Measurements from ENCODE around the gene RTN4IP1.

The RTN4IP1 gene

DNA sequence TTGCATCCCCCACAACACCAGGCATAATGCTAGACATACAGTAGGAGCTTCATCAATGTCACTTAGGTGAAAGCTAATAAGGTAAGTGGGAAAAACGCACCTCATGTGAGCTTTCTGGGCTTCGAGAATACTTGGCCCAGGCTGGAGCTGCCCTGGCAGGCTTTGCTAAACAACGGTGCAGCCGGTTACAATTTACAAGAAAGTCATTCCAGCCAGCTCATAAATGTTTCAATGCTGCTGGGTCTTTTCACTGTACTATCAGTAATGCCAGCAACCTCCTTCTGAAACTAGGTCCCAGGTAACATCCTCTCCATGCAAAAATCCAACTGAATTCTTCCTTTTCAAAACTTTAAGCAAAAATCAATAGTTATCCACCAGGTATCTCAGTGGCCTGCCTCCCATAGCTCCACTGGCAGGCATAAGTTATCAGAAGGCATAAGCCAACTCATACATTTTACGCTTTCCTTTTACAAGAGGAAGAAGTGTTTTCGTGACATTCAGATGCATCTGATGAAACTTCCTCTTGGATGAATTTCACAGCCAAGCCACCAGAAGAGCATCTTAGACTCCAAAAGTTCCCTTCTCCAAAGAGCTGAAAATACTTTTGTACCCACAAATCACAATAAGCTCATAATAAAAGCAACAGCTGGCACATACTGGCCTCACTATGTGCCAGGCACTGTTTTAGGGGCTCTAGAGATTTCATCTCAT is 56.3 kb downstream of the RTN4IP1 start:
- TF ChIP-seq, protein P1, sequence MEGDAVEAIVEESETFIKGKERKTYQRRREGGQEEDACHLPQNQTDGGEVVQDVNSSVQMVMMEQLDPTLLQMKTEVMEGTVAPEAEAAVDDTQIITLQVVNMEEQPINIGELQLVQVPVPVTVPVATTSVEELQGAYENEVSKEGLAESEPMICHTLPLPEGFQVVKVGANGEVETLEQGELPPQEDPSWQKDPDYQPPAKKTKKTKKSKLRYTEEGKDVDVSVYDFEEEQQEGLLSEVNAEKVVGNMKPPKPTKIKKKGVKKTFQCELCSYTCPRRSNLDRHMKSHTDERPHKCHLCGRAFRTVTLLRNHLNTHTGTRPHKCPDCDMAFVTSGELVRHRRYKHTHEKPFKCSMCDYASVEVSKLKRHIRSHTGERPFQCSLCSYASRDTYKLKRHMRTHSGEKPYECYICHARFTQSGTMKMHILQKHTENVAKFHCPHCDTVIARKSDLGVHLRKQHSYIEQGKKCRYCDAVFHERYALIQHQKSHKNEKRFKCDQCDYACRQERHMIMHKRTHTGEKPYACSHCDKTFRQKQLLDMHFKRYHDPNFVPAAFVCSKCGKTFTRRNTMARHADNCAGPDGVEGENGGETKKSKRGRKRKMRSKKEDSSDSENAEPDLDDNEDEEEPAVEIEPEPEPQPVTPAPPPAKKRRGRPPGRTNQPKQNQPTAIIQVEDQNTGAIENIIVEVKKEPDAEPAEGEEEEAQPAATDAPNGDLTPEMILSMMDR (IDR thresholded peaks at IDR 0.05): no peak

DNA sequence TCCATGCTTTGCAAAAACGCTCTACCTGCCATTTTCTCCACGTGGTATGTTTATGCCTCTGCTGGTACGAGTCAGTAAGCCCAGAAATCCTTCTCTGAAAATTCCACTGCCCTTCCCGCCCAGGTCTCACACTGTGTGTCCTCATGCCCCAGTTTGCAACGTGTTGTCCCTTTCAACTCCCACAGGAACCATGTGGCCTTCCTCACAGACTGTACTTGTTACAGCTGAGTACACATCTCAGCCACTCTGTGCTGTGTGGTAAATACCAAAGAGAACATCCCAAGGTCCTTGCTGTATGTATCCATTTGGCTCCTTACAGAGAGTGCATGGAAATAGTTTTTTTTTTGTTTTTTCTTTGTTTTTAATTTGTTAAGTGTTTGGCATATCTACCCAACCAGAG is 56.9 kb downstream of the RTN4IP1 start:
- TF ChIP-seq, protein P1 (IDR thresholded peaks at IDR 0.05): no peak

DNA sequence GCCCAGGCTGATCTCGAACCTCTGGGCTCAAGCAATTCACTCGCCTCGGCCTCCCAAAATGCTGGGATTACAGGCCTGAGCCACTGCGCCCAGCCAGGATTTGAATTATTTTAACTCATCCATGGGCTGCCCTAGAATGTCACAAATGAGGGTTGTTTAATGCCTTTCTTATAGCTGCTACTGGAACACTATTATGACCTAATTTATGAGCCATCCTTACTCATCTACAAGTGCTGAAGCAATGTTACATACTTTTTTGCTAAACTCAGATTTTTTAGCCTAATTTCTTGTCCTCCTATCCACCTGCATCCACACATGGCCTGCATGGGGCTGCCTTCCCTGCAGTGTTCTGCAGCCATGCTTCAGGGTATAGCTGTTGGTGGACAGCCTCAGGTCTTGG is 59.9 kb downstream of the RTN4IP1 start:
- TF ChIP-seq, protein P1 (IDR thresholded peaks at IDR 0.05): no peak

DNA sequence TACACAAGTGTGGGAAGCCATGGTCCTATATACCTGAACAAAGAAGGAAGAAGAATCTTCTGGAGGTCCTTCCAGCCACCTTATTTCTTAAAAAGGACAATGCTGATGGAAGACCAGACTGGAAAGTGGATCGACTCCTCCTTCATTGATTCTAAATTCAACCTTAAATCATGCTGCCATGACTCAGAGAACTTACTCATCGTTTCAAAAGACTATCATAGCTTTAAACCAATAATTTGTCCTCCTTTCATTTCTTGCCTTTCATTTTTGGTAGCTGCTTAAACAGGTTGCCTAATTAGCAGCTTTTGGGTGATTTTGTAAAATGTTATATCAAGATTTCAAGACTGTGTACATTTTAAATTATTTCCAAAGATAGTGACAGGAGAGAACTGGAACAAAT is 60.8 kb downstream of the RTN4IP1 start:
- TF ChIP-seq, protein P1 (IDR thresholded peaks at IDR 0.05): no peak

DNA sequence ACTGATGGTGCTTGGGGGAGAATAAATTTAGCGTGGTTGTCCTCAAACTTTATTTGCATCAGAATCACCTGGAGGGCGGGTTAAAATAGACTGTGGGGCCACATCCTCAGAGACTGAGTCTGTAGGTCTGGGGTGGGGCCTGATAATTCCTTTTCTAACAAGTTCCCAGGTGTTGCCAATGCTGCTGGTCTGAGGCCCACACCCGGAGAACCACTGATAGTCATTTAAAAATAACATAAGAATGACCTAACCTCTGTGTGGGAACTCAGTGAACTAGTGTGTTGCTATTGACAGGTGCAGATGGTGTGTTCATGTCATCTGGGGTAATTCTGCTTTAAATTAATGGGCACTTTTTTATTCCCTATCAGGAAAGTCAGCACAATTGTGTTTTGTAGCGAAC is 64.8 kb downstream of the RTN4IP1 start:
- TF ChIP-seq, protein P1 (IDR thresholded peaks at IDR 0.05): no peak

DNA sequence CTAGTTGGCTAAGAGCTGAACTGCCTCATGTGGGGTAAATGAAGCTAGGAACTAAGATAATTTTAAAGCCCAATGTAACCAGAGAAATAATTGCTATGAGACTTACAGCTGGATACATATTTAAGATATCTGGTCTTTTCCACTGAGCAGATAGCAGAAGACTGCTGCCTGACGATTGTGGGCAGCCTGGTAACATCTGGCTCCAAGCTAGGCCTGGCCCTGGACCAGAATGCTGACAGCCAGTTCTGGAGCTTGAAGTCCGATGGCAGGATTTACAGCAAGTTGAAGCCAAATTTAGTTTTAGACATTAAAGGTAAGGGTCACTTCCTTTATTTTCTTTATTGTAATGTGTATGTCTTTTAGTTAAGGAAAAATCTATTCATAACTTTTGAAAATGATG is 65.7 kb downstream of the RTN4IP1 start:
- TF ChIP-seq, protein P1 (IDR thresholded peaks at IDR 0.05): no peak

DNA sequence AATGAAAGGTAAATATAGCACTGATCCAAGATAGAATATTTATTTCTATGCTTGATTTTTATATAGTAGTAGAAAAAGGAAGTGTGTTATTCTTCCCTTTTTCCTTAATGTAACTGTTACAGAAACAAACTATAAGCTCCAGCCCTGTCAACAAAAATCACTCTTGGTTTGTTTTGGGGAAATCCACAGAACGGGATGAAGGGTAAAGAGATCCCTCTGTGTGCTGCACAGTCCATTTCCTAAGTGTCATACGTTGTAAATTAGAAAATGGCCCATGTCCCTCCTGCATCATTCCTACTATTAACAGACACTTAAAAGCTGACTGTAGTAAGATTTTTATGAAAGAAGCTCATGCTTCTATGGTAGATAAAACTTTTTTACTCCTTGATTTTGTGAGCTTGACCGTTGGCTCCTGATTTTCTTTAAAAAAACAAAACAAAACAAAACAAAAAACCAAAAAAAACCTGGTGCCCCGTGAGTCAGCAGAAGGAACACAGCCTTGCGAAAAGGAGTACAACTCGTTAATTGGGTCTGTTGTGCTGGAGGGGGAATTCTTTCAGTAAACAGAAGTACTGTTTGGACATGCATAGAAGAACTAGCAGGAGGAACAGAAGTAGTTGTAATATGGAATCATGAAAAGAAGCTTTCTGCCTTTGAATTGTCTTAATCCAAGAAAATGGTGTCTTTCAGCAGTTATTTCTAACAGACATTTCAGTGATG is 67.5 kb downstream of the RTN4IP1 start:
- TF ChIP-seq, protein P1 (IDR thresholded peaks at IDR 0.05): no peak

Measured in LNCAP (cell line).